Kidney epithelial cell (primary cell): ENCODE data around the gene MYORG. TPM values are rescaled to one million over a fixed set of nuclear protein-coding genes. Genes with fewer than 3 reads are reported as not detected.

Experiments
- DNase-seq: peaks from one replicate; pipeline ENCODE4 v3.0.0-alpha.2; 2010; ENCODE audit warnings: low read depth
- H3K27me3 ChIP-seq: 2 replicates; pipeline ENCODE4 v1.6.0; 2011; ENCODE audit warnings: low read length; ENCODE audit not compliant: control insufficient read depth, insufficient read depth
- H3K36me3 ChIP-seq: 2 replicates; pipeline ENCODE4 v1.5.1; 2011; ENCODE audit warnings: low read length; ENCODE audit not compliant: control insufficient read depth, insufficient read depth
- H3K4me3 ChIP-seq: 2 replicates; pipeline ENCODE4 v1.5.1; 2011; ENCODE audit warnings: low read depth, mild to moderate bottlenecking, control low read depth, low read length
- CTCF ChIP-seq: IDR thresholded peaks from 2 replicates; pipeline ENCODE4 v1.5.1; 2011; ENCODE audit warnings: mild to moderate bottlenecking, moderate library complexity, low read length, control low read depth, inconsistent platforms; ENCODE audit not compliant: insufficient read depth, poor library complexity, severe bottlenecking
- total RNA-seq: library from RNA; depleted of rRNA; stranded (reverse); fragments of >200 nt; gene quantifications from 2 replicates; pipeline ENCODE4 v1.2.3, GENCODE V29; 2015

MYORG gene
- total RNA-seq, 1 donor from 2014 or later, result 3.8 TPM

GRCh38 chr9:34382879-34383278 lies 6.2 kb upstream of the MYORG start:
- DNase-seq, result no peak
- Histone ChIP-seq H3K36me3 (no peaks in the 10 kb centered on the region), H3K4me3 (no peak overlapping the region), H3K27me3 (peaks cover 12% of the 10 kb centered on the region)
- TF ChIP-seq CTCF, result no peak

GRCh38 chr9:34382054-34382453 lies 5.4 kb upstream of the MYORG start:
- no peak for TF ChIP-seq CTCF
- DNase-seq, result no peak
- H3K36me3 ChIP-seq, result no peaks in the 10 kb centered on the region

GRCh38 chr9:34381323-34381722 lies 4.6 kb upstream of the MYORG start:
- H3K36me3 ChIP-seq, result no peaks in the 10 kb centered on the region
- peaks cover 12% of the 10 kb centered on the region for H3K27me3 ChIP-seq
- DNase-seq, result no peak
- H3K4me3 ChIP-seq, result no peak overlapping the region
- TF ChIP-seq CTCF, result no peak

More at GRCh38 chr9:34382054-34382453, 5.4 kb upstream of the MYORG start:
- peaks cover 12% of the 10 kb centered on the region for H3K27me3 ChIP-seq
- no peak overlapping the region for H3K4me3 ChIP-seq

- H3K4me3 ChIP-seq, result peak overlapping the region; percentile 38
- peaks cover 12% of the 10 kb centered on the region for H3K27me3 ChIP-seq
- H3K36me3 ChIP-seq, result no peaks in the 10 kb centered on the region
- DNase-seq, result no peak
- TF ChIP-seq CTCF, result no peak
Observed at GRCh38 chr9:34380511-34381315, 4.0 kb upstream of the MYORG start.

GRCh38 chr9:34380034-34380510 lies 3.4 kb upstream of the MYORG start:
- DNase-seq, result no peak
- peaks cover 12% of the 10 kb centered on the region for H3K27me3 ChIP-seq
- no peaks in the 10 kb centered on the region for H3K36me3 ChIP-seq
- no peak overlapping the region for H3K4me3 ChIP-seq
- no peak for TF ChIP-seq CTCF
